ENCODE data around the gene CATSPERD. TPM values are rescaled to one million over a fixed set of nuclear protein-coding genes. Genes with fewer than 3 reads are reported as not detected.

The CATSPERD gene
- total RNA-seq, 4 donors from 2014 or later: not detected

GRCh38 chr19:5821521-5822180 lies 101.2 kb downstream of the CATSPERD start:
- no peak for DNase-seq (ENCODE audit: low spot score in 2 of 2)
- no peak for TF ChIP-seq POLR2A (IDR thresholded peaks at IDR 0.05)
- no peak for TF ChIP-seq CTCF (IDR thresholded peaks at IDR 0.05)
- intact Hi-C loops (cut with DNase I; ENCODE audit: low total_unique reads): no loop called here
- H3K4me3 ChIP-seq (ENCODE audit: low read depth, poor library complexity, severe bottlenecking): no peak overlapping the region
- 64 to 67% methylated on average over 8 of the region's 8 CpGs for WGBS, 2 donors

- H3K4me3 ChIP-seq (ENCODE audit: low read depth, poor library complexity, severe bottlenecking): no peak overlapping the region
- intact Hi-C loops (cut with DNase I; ENCODE audit: low total_unique reads): no loop called here
- TF ChIP-seq POLR2A (IDR thresholded peaks at IDR 0.05) (no peak), CTCF (IDR thresholded peaks at IDR 0.05) (no peak)
- no peak for DNase-seq (ENCODE audit: low spot score in 2 of 2)
- 49 to 58% methylated on average over 29 to 30 of the region's 30 CpGs for WGBS, 2 donors
Measured at GRCh38 chr19:5822181-5822844, 101.9 kb downstream of the CATSPERD start.

GRCh38 chr19:5823579-5824281 lies 103.3 kb downstream of the CATSPERD start:
- no peak overlapping the region for H3K4me3 ChIP-seq (ENCODE audit: low read depth, poor library complexity, severe bottlenecking)
- no peak for DNase-seq (ENCODE audit: low spot score in 2 of 2)
- 77 to 78% methylated on average over 25 to 30 of the region's 30 CpGs for WGBS, 2 donors
- intact Hi-C loops (cut with DNase I; ENCODE audit: low total_unique reads): no loop called here
- no peak for TF ChIP-seq POLR2A (IDR thresholded peaks at IDR 0.05)
- no peak for TF ChIP-seq CTCF (IDR thresholded peaks at IDR 0.05)

- no peak overlapping the region for H3K4me3 ChIP-seq (ENCODE audit: low read depth, poor library complexity, severe bottlenecking)
- TF ChIP-seq CTCF (IDR thresholded peaks at IDR 0.05) (no peak), POLR2A (IDR thresholded peaks at IDR 0.05) (no peak)
- intact Hi-C loops (cut with DNase I; ENCODE audit: low total_unique reads): no loop called here
- 76 to 80% methylated on average over 10 of the region's 10 CpGs for WGBS, 2 donors
- DNase-seq (ENCODE audit: low spot score in 2 of 2): no peak
Measured at GRCh38 chr19:5824751-5825150, 104.3 kb downstream of the CATSPERD start.

GRCh38 chr19:5825178-5825577 lies 104.7 kb downstream of the CATSPERD start:
- intact Hi-C loops (cut with DNase I; ENCODE audit: low total_unique reads): no loop called here
- 49 to 53% methylated on average over 19 to 21 of the region's 21 CpGs for WGBS, 2 donors
- no peak overlapping the region for H3K4me3 ChIP-seq (ENCODE audit: low read depth, poor library complexity, severe bottlenecking)
- TF ChIP-seq CTCF (IDR thresholded peaks at IDR 0.05) (no peak), POLR2A (IDR thresholded peaks at IDR 0.05) (no peak)
- no peak for DNase-seq (ENCODE audit: low spot score in 2 of 2)
